Measurements from ENCODE around the gene PPFIA2. TPM values are rescaled to one million over a fixed set of nuclear protein-coding genes. Genes with fewer than 3 reads are reported as not detected.

Gene PPFIA2
- total RNA-seq, 1 experiment from 2014 or later: 1.1 TPM

GRCh38 chr12:81245458-81245857 is 513.7 kb downstream of the PPFIA2 start (continued):
- TF ChIP-seq SP1 (CRISPR knock-in tag; conservative IDR thresholded peaks at IDR 0.05): no peak
- no peak for TF ChIP-seq ATF3 (CRISPR knock-in tag; conservative IDR thresholded peaks at IDR 0.05)
- TF ChIP-seq MLX (CRISPR knock-in tag; IDR thresholded peaks at IDR 0.05): no peak
- TF ChIP-seq STAT6 (CRISPR knock-in tag; conservative IDR thresholded peaks at IDR 0.05; ENCODE audit: low read depth): no peak
- TF ChIP-seq ATF1 (CRISPR knock-in tag; IDR thresholded peaks at IDR 0.05): no peak

- peaks cover 13% of the 10 kb centered on the region for H3K4me1 Mint-ChIP-seq
- DNase-seq (ENCODE audit: low spot score): no peak
- CTCF ChIA-PET: no interaction called here
- no peaks in the 10 kb centered on the region for H3K9me3 Mint-ChIP-seq
- POLR2A ChIA-PET: no interaction called here
- no peak overlapping the region for H3K27ac Mint-ChIP-seq
- no peak overlapping the region for H3K4me3 Mint-ChIP-seq
- ATAC-seq: no peak
- H3K36me3 Mint-ChIP-seq: no peaks in the 10 kb centered on the region
- no peaks in the 10 kb centered on the region for H3K27me3 Mint-ChIP-seq (ENCODE audit: low read depth)
- TF ChIP-seq MXD4 (CRISPR knock-in tag; IDR thresholded peaks at IDR 0.05; ENCODE audit: borderline replicate concordance) (no peak), RORB (CRISPR knock-in tag; IDR thresholded peaks at IDR 0.05) (no peak), GRHL2 (CRISPR knock-in tag; IDR thresholded peaks at IDR 0.05; ENCODE audit: insufficient replicate concordance, severe bottlenecking) (no peak), EMX1 (CRISPR knock-in tag; IDR thresholded peaks at IDR 0.05) (no peak), CTCF (IDR thresholded peaks at IDR 0.05) (no peak), PRRX2 (CRISPR knock-in tag; IDR thresholded peaks at IDR 0.05) (no peak), ZNF671 (CRISPR knock-in tag; IDR thresholded peaks at IDR 0.05) (no peak), ZNF281 (CRISPR knock-in tag; IDR thresholded peaks at IDR 0.05) (no peak), IRF2 (CRISPR knock-in tag; IDR thresholded peaks at IDR 0.05; ENCODE audit: borderline replicate concordance, low read depth) (no peak), CREB1 (CRISPR knock-in tag; IDR thresholded peaks at IDR 0.05) (no peak), ZMAT4 (CRISPR knock-in tag; IDR thresholded peaks at IDR 0.05) (no peak), JAZF1 (CRISPR knock-in tag; IDR thresholded peaks at IDR 0.05) (no peak), ZNF232 (CRISPR knock-in tag; IDR thresholded peaks at IDR 0.05) (no peak), ERG (CRISPR knock-in tag; IDR thresholded peaks at IDR 0.05) (no peak), ZNF121 (CRISPR knock-in tag; IDR thresholded peaks at IDR 0.05) (no peak), ZNF396 (CRISPR knock-in tag; IDR thresholded peaks at IDR 0.05; ENCODE audit: borderline replicate concordance) (no peak), AR (CRISPR knock-in tag; IDR thresholded peaks at IDR 0.05) (no peak)
Observed at GRCh38 chr12:81231574-81232368, 527.4 kb downstream of the PPFIA2 start.

All from WTC11 (cell line).